ENCODE results near the gene NMNAT3.
"Not testable (repeated sequence)": the region's sequence is repeated elsewhere in the genome, so short reads cannot be mapped to it uniquely, and the experiment has no call there.

The NMNAT3 gene

DNA sequence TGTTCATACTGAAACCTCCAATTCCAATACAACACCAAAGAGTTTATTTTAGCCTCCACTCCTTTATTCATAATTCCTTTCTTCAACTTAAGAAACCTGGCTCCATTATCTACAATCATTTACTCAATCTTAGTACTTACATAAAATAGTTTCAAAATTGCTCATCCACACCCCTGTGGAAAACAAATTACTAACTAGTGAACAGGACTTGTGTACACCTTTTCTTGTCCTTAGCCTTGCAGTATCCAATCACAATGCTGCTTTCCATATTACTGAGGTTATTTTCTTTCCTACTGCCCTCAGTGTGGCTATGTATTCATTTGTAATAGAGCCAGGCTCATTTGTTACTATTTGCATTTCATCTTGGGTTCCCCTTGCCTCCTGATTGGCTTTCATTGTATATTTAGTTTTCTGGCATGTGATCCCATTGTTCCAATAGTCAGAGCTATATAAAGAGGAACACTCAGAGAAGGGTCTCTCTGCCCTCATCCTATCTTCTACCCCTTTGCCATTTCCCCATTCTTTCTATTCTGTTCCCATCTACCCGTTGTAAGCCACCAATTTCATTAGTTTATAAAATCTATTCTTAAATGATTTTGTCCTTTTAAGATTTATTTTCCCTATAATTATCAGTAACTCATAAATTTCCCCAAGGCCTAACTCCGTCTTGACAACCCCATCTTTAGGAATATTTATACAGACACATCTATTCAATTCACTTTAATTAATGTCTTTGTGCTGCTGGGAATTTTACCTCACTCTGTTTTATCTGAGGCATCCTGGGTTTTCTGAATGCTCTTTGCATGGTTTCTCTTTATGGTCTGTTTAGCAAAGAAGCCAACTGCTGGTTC, 70.3 kb downstream of the NMNAT3 start:
- Histone ChIP-seq H4K20me1 (ENCODE audit: insufficient read depth, low read length) (no peaks in the 10 kb centered on the region), H3K4me2 (ENCODE audit: low read length) (no peak overlapping the region), H3K79me2 (ENCODE audit: low read length) (no peaks in the 10 kb centered on the region), H3K36me3 (replicated peaks; ENCODE audit: low read depth, low read length) (no peaks in the 10 kb centered on the region), H3K4me3 (ENCODE audit: low read length) (no peak overlapping the region), H3K9me3 (ENCODE audit: insufficient read depth, low read length) (no peaks in the 10 kb centered on the region), H3K27ac (ENCODE audit: low read length) (no peak overlapping the region), H3K4me1 (ENCODE audit: low read length) (no peaks in the 10 kb centered on the region), H3K27me3 (ENCODE audit: low read depth, low read length) (no peaks in the 10 kb centered on the region), H3K9ac (ENCODE audit: low read length) (no peak overlapping the region), H2AFZ (ENCODE audit: low read depth, low read length) (no peak overlapping the region)
- no peak for TF ChIP-seq EZH2phosphoT487 (IDR thresholded peaks at IDR 0.05; ENCODE audit: low read depth)
- TF ChIP-seq, protein P1, sequence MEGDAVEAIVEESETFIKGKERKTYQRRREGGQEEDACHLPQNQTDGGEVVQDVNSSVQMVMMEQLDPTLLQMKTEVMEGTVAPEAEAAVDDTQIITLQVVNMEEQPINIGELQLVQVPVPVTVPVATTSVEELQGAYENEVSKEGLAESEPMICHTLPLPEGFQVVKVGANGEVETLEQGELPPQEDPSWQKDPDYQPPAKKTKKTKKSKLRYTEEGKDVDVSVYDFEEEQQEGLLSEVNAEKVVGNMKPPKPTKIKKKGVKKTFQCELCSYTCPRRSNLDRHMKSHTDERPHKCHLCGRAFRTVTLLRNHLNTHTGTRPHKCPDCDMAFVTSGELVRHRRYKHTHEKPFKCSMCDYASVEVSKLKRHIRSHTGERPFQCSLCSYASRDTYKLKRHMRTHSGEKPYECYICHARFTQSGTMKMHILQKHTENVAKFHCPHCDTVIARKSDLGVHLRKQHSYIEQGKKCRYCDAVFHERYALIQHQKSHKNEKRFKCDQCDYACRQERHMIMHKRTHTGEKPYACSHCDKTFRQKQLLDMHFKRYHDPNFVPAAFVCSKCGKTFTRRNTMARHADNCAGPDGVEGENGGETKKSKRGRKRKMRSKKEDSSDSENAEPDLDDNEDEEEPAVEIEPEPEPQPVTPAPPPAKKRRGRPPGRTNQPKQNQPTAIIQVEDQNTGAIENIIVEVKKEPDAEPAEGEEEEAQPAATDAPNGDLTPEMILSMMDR (IDR thresholded peaks at IDR 0.05; ENCODE audit: low read depth, low read length) = no peak

DNA sequence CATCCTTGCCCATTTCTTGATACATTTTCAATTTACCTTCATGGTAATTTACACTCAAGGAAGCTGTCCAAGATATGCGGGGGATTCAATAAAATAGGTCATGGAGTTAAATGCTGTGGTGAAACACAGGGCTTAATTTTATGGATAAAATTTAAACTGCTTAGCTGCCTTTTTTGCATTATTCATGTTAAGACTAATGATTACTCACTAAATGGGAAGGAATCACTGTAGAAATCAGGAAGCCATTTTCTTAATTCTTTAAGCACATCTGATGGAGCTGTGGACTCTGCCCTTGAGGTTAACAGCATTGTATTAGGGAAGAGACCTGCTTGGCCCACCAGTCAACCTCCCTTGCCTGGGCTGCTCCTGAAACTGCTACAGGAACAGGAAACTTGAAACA, 75.8 kb downstream of the NMNAT3 start:
- no peaks in the 10 kb centered on the region for H3K27me3 ChIP-seq (ENCODE audit: low read depth, low read length)
- no peaks in the 10 kb centered on the region for H3K4me1 ChIP-seq (ENCODE audit: low read length)
- H3K79me2 ChIP-seq (ENCODE audit: low read length) = no peaks in the 10 kb centered on the region
- H2AFZ ChIP-seq (ENCODE audit: low read depth, low read length) = no peak overlapping the region
- TF ChIP-seq EZH2phosphoT487 (IDR thresholded peaks at IDR 0.05; ENCODE audit: low read depth) = no peak
- TF ChIP-seq, protein P1 (IDR thresholded peaks at IDR 0.05; ENCODE audit: low read depth, low read length) = no peak
- no peaks in the 10 kb centered on the region for H4K20me1 ChIP-seq (ENCODE audit: insufficient read depth, low read length)
- H3K9me3 ChIP-seq (ENCODE audit: insufficient read depth, low read length) = no peaks in the 10 kb centered on the region
- no peak overlapping the region for H3K4me2 ChIP-seq (ENCODE audit: low read length)
- no peak overlapping the region for H3K27ac ChIP-seq (ENCODE audit: low read length)
- H3K4me3 ChIP-seq (ENCODE audit: low read length) = no peak overlapping the region
- no peak overlapping the region for H3K9ac ChIP-seq (ENCODE audit: low read length)
- H3K36me3 ChIP-seq (replicated peaks; ENCODE audit: low read depth, low read length) = no peaks in the 10 kb centered on the region

DNA sequence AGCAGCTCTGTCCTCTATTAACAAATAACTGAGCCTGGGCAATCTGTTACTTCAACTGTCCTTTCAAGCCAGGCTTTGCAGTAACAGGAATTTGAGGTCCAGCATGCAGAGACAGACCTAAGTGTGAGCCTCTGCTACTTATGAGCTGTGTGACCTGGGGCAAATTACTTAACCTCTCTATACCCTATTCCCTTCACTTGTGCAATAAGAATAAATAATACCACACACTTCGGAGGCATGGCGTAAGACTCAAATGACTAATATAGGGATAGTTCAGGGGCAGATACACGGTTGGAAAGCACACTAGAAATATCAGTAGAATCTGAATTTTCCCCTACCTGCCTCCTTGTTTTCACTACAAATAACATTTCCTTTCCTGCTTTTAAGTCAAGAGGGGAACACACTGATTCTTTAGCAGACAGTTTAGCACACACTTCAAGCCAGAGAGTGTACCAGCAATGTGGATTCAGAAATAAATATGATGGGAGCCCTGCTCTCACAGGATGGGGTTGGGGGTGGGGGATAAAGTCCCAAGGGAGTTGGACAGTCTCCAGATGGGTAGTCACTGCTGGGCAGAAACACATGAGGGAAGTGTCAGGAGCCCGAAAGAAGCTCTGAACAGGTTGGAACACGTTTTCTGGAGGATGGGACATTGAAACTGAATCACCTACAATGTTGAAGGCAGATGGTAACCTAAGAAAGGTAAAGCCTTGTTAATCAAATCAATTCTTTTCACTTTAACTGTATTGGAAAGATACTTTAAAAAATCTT, 76.4 kb downstream of the NMNAT3 start:
- Histone ChIP-seq H3K9me3 (ENCODE audit: insufficient read depth, low read length) (no peaks in the 10 kb centered on the region), H3K4me2 (ENCODE audit: low read length) (no peak overlapping the region), H3K4me1 (ENCODE audit: low read length) (no peaks in the 10 kb centered on the region), H3K9ac (ENCODE audit: low read length) (no peak overlapping the region), H3K27ac (ENCODE audit: low read length) (no peak overlapping the region), H3K4me3 (ENCODE audit: low read length) (no peak overlapping the region), H3K27me3 (ENCODE audit: low read depth, low read length) (no peaks in the 10 kb centered on the region), H3K79me2 (ENCODE audit: low read length) (no peaks in the 10 kb centered on the region), H2AFZ (ENCODE audit: low read depth, low read length) (no peak overlapping the region), H4K20me1 (ENCODE audit: insufficient read depth, low read length) (no peaks in the 10 kb centered on the region), H3K36me3 (replicated peaks; ENCODE audit: low read depth, low read length) (no peaks in the 10 kb centered on the region)
- TF ChIP-seq EZH2phosphoT487 (IDR thresholded peaks at IDR 0.05; ENCODE audit: low read depth) = no peak
- TF ChIP-seq, protein P1 (IDR thresholded peaks at IDR 0.05; ENCODE audit: low read depth, low read length) = no peak

DNA sequence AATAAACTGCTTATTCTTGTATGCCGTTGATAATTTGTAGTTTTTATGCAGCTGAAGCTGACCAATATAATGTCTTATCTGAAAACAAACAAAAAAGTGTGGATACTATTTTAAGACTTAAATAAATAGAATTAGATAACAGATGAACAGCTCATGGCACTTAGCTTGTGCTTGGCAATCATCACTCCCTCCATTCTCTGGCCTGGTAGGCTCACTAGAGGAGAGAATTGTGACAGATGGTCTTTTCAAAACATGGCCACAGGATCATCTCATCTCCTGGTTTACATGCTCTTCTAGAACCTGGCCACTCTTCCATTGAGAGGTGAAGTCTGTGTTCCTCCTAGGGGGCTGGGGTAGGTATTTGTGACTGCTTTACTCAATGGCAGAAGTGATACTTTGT, 79.8 kb downstream of the NMNAT3 start:
- no peak for TF ChIP-seq EZH2phosphoT487 (IDR thresholded peaks at IDR 0.05; ENCODE audit: low read depth)
- TF ChIP-seq, protein P1 (IDR thresholded peaks at IDR 0.05; ENCODE audit: low read depth, low read length) = no peak
- H2AFZ ChIP-seq (ENCODE audit: low read depth, low read length) = no peak overlapping the region
- no peak overlapping the region for H3K27ac ChIP-seq (ENCODE audit: low read length)
- H3K9me3 ChIP-seq (ENCODE audit: insufficient read depth, low read length) = no peaks in the 10 kb centered on the region
- H3K79me2 ChIP-seq (ENCODE audit: low read length) = no peaks in the 10 kb centered on the region
- no peaks in the 10 kb centered on the region for H3K4me1 ChIP-seq (ENCODE audit: low read length)
- no peaks in the 10 kb centered on the region for H4K20me1 ChIP-seq (ENCODE audit: insufficient read depth, low read length)
- H3K36me3 ChIP-seq (replicated peaks; ENCODE audit: low read depth, low read length) = no peaks in the 10 kb centered on the region
- no peak overlapping the region for H3K4me2 ChIP-seq (ENCODE audit: low read length)
- no peak overlapping the region for H3K9ac ChIP-seq (ENCODE audit: low read length)
- H3K27me3 ChIP-seq (ENCODE audit: low read depth, low read length) = no peaks in the 10 kb centered on the region
- H3K4me3 ChIP-seq (ENCODE audit: low read length) = no peak overlapping the region

DNA sequence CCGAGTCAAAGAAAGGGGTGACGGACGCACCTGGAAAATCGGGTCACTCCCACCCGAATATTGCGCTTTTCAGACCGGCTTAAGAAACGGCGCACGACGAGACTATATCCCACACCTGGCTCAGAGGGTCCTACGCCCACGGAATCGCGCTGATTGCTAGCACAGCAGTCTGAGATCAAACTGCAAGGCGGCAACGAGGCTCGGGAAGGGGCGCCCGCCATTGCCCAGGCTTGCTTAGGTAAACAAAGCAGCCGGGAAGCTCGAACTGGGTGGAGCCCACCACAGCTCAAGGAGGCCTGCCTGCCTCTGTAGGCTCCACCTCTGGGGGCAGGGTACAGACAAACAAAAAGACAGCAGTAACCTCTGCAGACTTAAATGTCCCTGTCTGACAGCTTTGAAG, 86.6 kb downstream of the NMNAT3 start:
- H3K4me3 ChIP-seq (ENCODE audit: low read length) = not testable (repeated sequence)

More for the DNA sequence above, 86.6 kb downstream of the NMNAT3 start:
- H4K20me1 ChIP-seq (ENCODE audit: insufficient read depth, low read length); H3K4me2 ChIP-seq (ENCODE audit: low read length); H3K9me3 ChIP-seq (ENCODE audit: insufficient read depth, low read length); H3K27ac ChIP-seq (ENCODE audit: low read length); H3K27me3 ChIP-seq (ENCODE audit: low read depth, low read length); H3K36me3 ChIP-seq (replicated peaks; ENCODE audit: low read depth, low read length); H3K79me2 ChIP-seq (ENCODE audit: low read length); H3K9ac ChIP-seq (ENCODE audit: low read length); H3K4me1 ChIP-seq (ENCODE audit: low read length); H2AFZ ChIP-seq (ENCODE audit: low read depth, low read length): not testable (repeated sequence)

Measured in OCI-LY3 (cell line).